NCI-H460 (cell line): Measurements from ENCODE around the gene SMOC1. TPM values are rescaled to one million over a fixed set of nuclear protein-coding genes. Genes with fewer than 3 reads are reported as not detected.

Experiments used
- DNase-seq: peaks from one replicate; pipeline ENCODE4 v3.0.0-alpha.2; 2016; ENCODE audit warnings: low read depth; ENCODE audit errors: extremely low read depth
- total RNA-seq: library from RNA; depleted of rRNA; stranded (reverse); fragments of >200 nt; shearing (Covaris generic); gene quantifications from 2 replicates; pipeline ENCODE4 v1.2.3, GENCODE V29; 2014; rRNA removed

The SMOC1 gene
- total RNA-seq, 1 experiment from 2014 or later: 70.6 TPM

DNA sequence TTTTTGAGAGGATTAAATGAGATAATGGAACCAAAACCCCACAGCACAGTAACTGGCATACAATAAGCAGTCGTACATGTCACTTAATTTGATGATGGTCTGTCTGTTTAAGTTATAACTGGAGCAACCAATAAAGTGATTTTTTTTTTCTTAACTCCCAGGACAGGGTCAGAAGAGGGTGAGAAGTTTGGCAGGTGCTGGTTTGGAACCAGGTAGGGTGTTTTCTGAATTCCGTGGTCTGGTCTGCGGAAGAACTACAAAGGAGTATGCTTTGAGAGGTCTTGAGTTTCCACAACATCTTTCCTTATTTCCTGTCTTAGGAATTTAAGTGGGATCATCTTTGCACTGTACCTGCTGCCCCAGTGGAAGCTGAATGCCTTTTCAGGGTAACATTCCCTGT lies 197.8 kb downstream of the SMOC1 start:
- DNase-seq: no peak

DNA sequence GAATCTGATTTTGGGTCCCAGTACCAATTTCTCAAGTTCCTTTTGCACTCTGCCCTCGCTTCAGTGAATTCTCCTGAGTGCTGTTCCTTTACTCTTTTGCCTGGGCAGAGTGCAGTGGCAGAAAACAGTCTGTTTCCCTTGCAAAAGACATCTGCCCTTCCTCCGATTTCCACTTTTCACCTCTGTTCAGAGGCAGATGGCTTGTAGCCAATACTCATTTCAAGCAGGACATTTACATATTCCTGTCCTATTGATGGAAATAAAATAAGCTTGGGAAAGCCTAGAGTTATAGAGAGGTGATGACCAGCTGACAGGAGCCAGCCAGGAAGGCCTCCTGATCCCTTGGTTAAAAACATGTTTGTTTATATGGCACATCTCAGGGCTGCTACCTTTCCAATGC lies 198.5 kb downstream of the SMOC1 start:
- no peak for DNase-seq

DNA sequence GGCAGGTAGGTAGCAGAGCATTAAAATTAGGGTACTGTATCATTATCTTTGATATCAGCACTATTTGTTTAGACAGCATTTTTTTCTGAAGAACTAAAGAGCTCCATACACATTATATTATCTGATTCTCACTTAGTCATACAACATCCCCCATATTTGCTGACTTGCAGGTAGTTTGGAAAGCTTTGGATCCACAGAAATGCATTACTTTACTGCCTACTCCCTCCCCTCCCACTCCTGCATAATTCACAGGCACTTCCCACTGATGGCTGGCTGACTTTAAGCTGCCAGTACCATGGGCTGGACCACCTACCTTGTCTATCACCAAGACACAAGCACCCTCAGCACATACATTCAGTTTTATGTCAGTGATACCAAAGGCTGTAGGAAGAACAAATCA lies 199.1 kb downstream of the SMOC1 start:
- DNase-seq: no peak

DNA sequence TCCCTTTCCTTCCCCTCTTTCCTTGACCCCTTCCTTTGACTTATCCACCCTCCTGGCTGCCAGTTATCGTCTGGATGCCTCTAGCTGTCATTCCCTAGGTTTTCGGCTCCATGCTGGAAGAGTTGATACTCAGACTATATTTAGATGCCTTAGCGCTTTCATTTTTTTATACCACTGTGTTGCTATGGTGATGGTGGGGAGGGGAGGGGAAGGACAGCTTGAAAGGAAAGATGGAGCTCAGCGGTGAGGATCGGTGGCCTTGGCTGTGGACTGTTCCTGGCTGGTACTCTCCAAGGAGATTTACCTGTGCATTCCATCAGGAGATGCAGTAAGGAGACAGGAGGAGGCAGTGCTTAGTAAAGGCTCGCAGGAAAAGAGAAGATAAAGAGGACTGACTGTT lies 200.9 kb downstream of the SMOC1 start:
- no peak for DNase-seq

Other genes starting within 250 kb of the SMOC1 start
- 118 and 166 TPM in 2 replicates for gene SRSF5, start 112.3 kb upstream of the SMOC1 start, total RNA-seq
- gene SLC10A1, start 82.2 kb upstream of the SMOC1 start, total RNA-seq: 0.17 TPM in 1 of 2 replicates, not detected in the other